Choroid plexus epithelial cell (primary cell): ENCODE measurements around the gene PIGR.

ENCODE experiments used
- DNase-seq: peaks from one replicate; pipeline ENCODE4 v3.0.0-alpha.2; 2010; ENCODE audit warnings: low read depth
- H3K4me3 ChIP-seq: 2 replicates; pipeline ENCODE4 v1.5.1; 2011; ENCODE audit warnings: low read depth, mild to moderate bottlenecking, control low read depth, low read length, moderate library complexity
- TF ChIP-seq, protein P1 (sequence below): conservative IDR thresholded peaks from 2 replicates; pipeline ENCODE4 v1.5.1; 2011; ENCODE audit warnings: low read depth, mild to moderate bottlenecking, control low read depth, inconsistent platforms, low read length, moderate library complexity

PIGR gene

DNA sequence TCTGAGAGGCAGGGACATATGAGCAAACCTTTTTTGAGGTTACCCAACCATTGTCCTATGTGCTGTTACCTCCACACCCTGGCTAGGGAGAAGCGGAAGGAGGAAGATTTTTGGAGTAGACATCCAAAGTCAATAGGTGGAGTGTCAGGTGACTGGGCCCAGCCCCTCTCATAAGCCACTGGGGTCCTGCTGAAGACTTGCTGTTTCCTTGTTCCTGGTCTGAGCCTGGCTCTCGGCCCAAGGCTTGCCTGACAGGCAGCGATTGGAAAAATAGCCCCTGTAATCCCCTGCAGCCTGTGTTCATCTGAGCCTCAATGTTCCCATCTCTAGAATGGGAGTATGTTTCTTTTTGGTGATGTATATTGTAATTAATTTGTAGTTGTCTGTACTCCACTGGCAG is 6.9 kb upstream of the PIGR start:
- TF ChIP-seq, protein P1, sequence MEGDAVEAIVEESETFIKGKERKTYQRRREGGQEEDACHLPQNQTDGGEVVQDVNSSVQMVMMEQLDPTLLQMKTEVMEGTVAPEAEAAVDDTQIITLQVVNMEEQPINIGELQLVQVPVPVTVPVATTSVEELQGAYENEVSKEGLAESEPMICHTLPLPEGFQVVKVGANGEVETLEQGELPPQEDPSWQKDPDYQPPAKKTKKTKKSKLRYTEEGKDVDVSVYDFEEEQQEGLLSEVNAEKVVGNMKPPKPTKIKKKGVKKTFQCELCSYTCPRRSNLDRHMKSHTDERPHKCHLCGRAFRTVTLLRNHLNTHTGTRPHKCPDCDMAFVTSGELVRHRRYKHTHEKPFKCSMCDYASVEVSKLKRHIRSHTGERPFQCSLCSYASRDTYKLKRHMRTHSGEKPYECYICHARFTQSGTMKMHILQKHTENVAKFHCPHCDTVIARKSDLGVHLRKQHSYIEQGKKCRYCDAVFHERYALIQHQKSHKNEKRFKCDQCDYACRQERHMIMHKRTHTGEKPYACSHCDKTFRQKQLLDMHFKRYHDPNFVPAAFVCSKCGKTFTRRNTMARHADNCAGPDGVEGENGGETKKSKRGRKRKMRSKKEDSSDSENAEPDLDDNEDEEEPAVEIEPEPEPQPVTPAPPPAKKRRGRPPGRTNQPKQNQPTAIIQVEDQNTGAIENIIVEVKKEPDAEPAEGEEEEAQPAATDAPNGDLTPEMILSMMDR = no peak
- DNase-seq = no peak
- H3K4me3 ChIP-seq = no peak overlapping the region

DNA sequence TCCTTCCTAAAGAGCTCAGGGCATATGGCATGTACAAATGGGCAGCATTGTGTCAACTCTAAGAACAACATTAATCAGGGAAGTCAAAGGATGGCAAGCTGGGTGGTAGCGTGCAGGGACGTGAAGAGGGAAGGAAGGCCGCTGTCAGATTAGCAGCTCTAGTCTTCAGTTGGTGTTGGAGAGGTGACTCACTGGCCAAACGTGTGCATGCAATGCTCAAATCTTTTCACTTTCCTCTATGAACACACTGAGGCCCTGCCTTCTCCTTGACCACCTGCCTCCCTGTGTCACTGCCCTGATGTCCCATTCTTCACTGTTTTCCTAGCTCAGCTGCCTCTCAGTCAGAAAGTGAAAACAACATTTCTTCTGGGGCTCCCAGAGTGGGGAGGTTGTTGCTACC is 5.9 kb upstream of the PIGR start:
- no peak overlapping the region for H3K4me3 ChIP-seq
- DNase-seq = no peak

DNA sequence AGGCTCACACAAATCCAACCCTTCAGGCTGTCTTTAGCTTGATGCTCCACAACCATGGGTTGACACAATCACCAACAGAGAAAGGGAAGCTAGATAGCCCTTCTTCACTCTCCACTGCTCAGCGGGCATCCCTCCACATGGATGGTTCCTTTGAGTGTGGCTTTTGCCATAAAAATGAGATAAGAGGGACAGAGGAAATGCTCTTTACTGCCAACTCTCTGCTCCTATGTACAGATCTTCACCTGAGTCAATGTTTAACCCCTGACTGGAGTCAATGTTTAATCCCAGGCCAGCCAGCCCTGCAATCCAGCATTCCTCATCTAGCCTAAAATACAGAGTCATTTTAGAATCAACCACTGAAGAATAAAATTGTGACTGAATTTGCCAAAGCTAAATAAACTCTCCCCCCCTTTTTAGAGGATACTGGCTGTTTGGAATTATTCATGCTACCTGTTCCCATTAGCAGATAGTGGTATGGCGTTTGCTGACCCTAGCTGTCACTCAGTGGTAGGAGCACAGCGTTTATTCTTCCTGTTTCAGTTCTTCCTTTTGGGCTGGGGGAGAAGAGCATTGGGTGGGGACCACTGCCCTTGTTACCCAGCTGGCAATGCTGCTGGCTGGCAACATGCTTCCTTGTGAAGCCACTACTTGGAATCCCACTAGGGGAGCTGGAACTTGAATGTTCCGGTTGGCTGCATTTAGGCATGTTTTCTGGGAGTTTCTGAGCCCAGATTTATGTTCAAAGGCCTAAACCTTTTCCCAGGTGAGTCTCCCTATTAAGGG is 5.2 kb upstream of the PIGR start:
- DNase-seq = no peak
- no peak overlapping the region for H3K4me3 ChIP-seq
- TF ChIP-seq, protein P1 = no peak

More for the DNA sequence above, 5.9 kb upstream of the PIGR start:
- TF ChIP-seq, protein P1 = no peak

DNA sequence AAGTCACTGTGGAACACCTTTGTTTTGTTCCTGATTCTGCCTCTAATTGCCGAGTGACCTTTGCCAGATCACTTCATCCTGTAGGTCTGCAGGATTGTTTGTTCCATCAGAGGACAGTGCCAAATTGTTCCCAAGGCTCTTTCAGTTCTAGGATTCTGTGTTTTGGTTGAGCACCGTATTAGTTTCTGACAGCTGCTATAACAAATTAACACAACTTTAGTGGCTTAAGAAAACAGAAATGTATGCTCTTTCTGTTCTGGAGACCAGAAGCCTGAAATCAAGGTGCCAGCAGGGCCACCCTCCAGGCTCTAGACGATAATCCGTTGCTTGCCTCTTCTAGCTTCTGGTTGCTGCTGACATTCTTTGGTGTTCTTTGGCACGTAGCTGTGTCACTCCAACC is 3.4 kb upstream of the PIGR start:
- no peak overlapping the region for H3K4me3 ChIP-seq
- TF ChIP-seq, protein P1 = no peak
- DNase-seq = no peak

DNA sequence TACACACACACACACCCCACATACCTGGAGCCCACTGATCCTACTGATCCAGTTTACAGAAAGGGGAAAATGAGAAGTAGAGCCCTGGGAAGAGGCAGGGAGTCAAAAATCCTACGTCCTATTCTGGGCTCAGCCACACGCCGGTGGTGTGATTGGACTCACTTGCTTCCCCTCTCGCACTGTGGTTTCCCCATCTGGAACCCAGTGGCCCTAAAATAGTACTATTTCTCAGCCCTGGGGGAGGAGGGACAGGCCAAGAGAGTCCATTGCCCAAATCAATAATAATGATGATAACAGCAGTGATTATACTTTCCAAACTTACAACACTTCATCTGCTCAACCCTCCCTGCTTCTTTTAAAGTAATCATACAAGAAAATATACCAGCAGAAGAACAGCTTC is 2.9 kb upstream of the PIGR start:
- TF ChIP-seq, protein P1 = no peak
- no peak for DNase-seq
- H3K4me3 ChIP-seq = no peak overlapping the region

DNA sequence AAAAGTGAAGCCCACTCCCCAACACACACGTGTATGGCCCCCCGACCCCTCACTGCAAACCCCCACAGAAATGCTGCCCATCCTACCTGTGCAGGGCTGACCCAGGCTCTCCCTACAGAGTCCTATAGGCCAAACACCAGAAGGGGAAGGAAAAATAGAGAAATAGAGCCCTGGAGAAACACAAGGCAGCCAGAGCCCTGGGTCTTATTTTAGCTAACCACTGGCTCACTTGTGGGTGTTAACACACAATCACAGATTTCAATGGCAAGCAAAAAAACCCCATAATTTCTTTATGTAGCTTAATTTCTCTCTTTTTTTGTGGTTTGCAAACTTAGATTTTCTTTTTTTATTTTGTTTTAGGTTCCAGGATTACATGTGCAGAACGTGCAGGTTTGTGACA is 989 bp upstream of the PIGR start:
- DNase-seq = no peak
- H3K4me3 ChIP-seq = no peak overlapping the region
- TF ChIP-seq, protein P1 = no peak

DNA sequence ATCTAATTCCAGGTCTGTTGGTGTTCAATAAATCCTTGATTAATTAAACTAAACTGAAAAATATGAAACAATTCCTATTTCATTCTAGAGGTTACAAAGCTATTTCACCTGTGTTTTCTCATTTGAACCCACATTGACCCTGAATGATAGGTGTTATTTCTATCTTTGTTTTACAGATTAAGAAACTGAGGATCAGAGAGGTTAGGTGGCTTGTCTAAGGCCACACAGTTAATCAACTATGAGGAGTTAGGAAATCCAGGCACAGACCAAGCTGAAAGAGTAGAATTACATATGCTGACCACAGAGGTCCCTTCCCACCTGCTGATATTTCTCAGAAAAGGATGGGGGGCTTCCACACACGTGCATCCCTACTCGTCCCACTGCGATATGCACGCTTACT is 487 bp downstream of the PIGR start:
- no peak for DNase-seq
- no peak overlapping the region for H3K4me3 ChIP-seq
- TF ChIP-seq, protein P1 = no peak
